HEK293T (cell line): Measurements from ENCODE around the gene TEPSIN.

Source experiments
- BHLHE40 ChIP-seq: fragments of 450-650 bp; IDR thresholded peaks from 2 replicates; pipeline ENCODE4 v1.6.1; 2016; ENCODE audit warnings: mild to moderate bottlenecking, moderate library complexity, borderline replicate concordance
- CTBP1 ChIP-seq: fragments of 450-650 bp; IDR thresholded peaks from 2 replicates; pipeline ENCODE4 v1.6.1; 2016; ENCODE audit warnings: borderline replicate concordance
- FOXA1 ChIP-seq: fragments of 450-650 bp; IDR thresholded peaks from 2 replicates; pipeline ENCODE4 v1.6.1; 2016; ENCODE audit warnings: mild to moderate bottlenecking
- FOXM1 ChIP-seq: fragments of 450-650 bp; IDR thresholded peaks from 2 replicates; pipeline ENCODE4 v1.6.1; 2017; ENCODE audit warnings: mild to moderate bottlenecking, borderline replicate concordance
- PKNOX1 ChIP-seq: fragments of 450-650 bp; IDR thresholded peaks from 2 replicates; pipeline ENCODE4 v1.6.1; 2016
- SUZ12 ChIP-seq: fragments of 450-650 bp; IDR thresholded peaks from 2 replicates; pipeline ENCODE4 v1.6.1; 2016; ENCODE audit warnings: mild to moderate bottlenecking

DNA sequence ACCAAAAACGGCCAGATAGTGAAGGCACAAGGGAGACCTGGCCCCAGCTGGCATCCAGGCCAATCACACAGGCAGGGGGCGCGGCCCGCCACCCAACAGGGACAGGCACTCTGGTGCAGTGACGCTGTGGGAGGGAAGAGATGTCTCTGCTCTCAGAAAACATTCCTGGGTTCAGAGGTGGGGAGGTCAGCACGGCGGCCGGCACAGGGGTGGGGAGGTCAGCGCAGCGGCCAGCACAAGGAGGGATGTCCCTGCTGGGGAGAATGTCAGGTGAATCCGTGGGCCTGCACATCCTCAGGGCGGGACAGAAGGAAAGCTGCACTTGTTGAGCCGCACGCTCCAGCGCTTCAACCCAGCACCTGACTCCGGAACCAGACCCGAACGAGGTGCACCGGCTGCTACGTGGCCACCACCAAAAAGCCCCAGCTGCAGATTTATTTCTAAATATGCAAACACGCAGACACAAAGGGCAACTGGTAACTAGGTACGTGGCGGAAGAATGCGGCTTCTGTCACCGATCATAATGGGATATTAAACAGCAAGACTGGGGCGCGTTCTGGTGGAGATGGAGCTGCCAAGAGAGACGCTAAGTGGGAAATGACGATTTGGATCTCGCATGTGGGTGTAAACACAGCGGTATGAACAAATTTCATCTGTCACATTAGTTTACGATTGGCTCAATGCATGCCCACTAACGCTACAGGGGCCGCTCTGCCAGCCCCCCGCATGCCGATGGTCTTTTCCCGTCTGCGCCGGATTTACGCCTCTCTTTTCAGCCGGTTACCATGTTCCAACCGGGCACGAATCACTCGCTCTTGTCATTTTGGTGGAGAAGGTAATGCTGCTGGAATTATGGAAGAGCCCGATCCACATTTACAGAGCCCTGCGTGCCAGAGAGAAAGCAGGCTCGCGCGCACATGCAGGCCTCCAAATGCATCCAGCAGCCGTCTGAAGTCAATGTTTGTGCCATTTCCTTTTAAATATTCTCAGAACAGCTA is 40.7 kb upstream of the TEPSIN start:
- TF ChIP-seq SUZ12 (no peak), FOXA1 (no peak), CTBP1 (no peak), BHLHE40 (no peak), FOXM1 (no peak), PKNOX1 (no peak)
